Right ventricle myocardium inferior (tissue), 1 donor: ENCODE data around the gene CHEK1. TPM values are rescaled to one million over a fixed set of nuclear protein-coding genes. Genes with fewer than 3 reads are reported as not detected.
"Not testable (repeated sequence)": the region's sequence is repeated elsewhere in the genome, so short reads cannot be mapped to it uniquely, and the experiment has no call there.

Source experiments
- ATAC-seq: fragments of 200-7000 bp; cut with Tn5 transposase; one replicate; pipeline ENCODE4 v1.9.1; 2020; ENCODE audit warnings: mild to moderate bottlenecking, moderate library complexity
- DNase-seq: peaks from one replicate; pipeline ENCODE4 v3.0.0; 2021; ENCODE audit errors: missing footprints
- intact Hi-C: fragments of 100-400 bp; cut with DNase I; formaldehyde crosslinking; loops from one replicate; pipeline ENCODE4 v1.11.0; 2022
- total RNA-seq: library from RNA; stranded (reverse); fragmentation: NEBNext Ultra II Directional; extraction: Animal tissue kit (Norgen Biotek cat#: 25700); gene quantifications from one replicate; pipeline ENCODE4 v1.2.1, GENCODE V29; 2021
- donor health status: DM: no; HTN: yes; CAD: no; lungs with severe emphysema.

Gene CHEK1
- total RNA-seq, 1 donor from 2014 or later, result 2.0 TPM

- DNase-seq (no peak), ATAC-seq (no peak)
- intact Hi-C loops, result no loop called here
Measured at GRCh38 chr11:125685228-125685627, 60.3 kb downstream of the CHEK1 start.

- ATAC-seq (no peak), DNase-seq (no peak)
- intact Hi-C loops, result no loop called here
Measured at GRCh38 chr11:125688066-125688465, 63.1 kb downstream of the CHEK1 start.

- ATAC-seq (no peak), DNase-seq (no peak)
- intact Hi-C loops, result no loop called here
Measured at GRCh38 chr11:125688632-125689031, 63.7 kb downstream of the CHEK1 start.

DNA sequence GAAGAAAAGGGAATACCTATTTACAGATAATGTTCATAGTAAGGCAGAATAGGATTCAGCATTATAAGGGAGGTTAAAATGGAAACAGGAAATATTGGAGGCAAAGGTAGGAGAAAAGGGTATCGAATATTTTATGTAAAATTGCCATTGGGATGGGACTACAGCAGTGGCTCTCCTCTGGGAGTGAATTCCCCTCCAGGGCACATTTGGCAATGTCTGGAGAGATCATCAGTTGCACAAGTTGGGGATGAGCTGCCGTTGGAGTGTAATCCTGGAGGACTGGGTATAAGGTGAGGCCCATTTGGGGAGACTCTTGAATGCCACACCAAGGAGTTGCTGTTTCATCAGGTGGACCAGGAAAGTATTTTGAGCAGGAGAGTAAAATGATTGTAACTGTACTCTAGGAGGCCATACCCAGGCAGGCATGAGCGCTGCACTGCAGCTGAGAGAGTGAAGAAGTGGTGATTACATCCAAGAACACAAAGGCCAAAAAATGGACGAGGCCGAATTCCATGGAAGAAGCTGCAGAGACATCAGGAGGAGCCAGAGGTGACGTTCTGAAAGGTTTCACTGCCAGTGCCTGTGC lies 64.4 kb downstream of the CHEK1 start:
- DNase-seq (no peak), ATAC-seq (no peak)
- intact Hi-C loops, result no loop called here

GRCh38 chr11:125690006-125690405 lies 65.0 kb downstream of the CHEK1 start:
- intact Hi-C loops, result no loop called here
- DNase-seq, result no peak
- no peak for ATAC-seq

DNA sequence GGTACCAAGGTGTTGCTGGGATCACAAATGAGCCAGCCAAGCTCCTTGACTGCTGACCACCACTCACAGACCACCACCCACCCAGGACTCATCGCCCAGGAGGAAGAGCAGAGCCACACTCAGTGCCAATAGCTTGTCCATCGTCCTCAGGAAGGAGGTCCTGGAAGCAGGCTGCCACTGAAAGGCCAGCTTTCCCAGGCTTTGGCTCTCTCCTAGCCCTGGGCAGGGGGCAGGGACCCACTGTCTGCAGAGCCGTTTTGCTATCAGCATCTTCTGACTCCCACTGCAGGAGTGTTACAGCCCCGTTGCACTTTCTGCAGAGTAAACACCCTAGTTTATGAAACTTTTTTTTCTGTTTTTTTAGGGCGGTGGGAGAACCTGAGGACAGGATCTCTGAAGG lies 67.9 kb downstream of the CHEK1 start:
- ATAC-seq (no peak), DNase-seq (peak; percentile 62)
- intact Hi-C loops, result no loop called here

GRCh38 chr11:125694951-125695350 lies 70.0 kb downstream of the CHEK1 start:
- intact Hi-C loops, result no loop called here
- DNase-seq (no peak), ATAC-seq (no peak)

DNA sequence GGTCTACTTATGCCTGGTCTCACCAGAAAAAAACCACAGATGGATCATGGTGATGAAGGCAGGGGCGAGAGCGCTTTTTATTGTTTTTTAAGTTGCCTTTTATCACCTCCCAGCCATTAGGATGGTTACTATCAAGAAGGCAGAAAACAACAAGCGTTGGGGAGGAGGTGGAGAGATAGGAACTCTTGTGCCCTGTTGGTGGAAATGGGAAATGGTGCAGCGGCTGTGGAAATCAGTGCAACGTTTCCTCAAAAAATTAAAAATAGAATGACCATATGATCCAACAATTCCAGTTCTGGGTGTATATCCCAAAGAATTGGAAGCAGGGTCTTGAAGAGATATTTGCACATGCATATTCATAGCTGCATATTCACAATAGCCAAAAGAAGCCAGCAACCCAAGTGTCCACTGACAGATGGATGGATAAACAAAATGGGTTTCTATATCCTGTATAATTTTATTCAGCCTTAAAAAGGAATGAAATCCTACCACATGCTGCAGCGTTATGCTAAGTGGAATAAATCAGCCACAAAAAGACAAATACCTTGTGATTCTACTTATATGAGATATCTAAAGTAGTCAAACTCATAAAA lies 76.2 kb downstream of the CHEK1 start:
- DNase-seq, result no peak
- intact Hi-C loops, result no loop called here
- no peak for ATAC-seq

DNA sequence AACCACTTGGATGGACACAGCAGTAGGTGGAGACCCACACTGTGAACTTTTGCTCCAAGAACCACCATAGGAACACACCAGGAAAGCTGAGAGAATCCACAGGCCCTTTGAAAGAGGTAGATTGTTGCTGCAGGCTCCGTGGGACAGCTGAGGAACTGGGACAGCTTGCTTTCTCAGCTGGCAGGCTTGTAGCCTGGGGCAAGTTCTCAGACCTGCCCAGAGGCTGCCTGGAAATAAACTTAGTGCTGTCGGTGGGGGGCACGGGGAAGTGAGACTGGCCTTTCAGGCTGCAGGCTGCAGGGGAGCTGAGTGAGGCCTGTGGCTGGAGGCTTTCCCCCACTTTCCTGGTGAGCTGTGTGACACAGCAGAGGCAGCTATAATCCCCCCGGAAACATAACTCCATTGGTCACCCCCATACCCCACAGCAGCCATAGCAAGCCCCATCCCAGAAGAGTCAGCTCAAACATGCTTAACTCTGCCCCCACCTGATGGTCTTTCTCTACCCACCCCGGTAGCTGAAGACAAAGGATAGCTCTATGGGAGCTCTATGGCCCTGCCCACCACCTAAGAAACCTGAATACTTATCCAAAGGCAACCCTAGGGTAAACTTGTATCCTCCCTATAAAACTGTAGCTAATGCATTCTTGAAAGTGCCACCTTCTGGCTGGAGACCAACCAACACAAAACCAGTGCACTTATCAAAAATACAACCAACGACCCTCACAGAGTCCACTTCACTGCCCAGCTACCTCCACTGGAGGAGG lies 77.1 kb downstream of the CHEK1 start:
- no peak for ATAC-seq
- intact Hi-C loops, result no loop called here
- DNase-seq, result no peak

- ATAC-seq, DNase-seq, intact Hi-C loops: not testable (repeated sequence)
Measured at GRCh38 chr11:125704686-125705085, 79.7 kb downstream of the CHEK1 start.

- intact Hi-C loops, result no loop called here
- DNase-seq, result no peak
- no peak for ATAC-seq
Measured at GRCh38 chr11:125720781-125721180, 95.8 kb downstream of the CHEK1 start.

DNA sequence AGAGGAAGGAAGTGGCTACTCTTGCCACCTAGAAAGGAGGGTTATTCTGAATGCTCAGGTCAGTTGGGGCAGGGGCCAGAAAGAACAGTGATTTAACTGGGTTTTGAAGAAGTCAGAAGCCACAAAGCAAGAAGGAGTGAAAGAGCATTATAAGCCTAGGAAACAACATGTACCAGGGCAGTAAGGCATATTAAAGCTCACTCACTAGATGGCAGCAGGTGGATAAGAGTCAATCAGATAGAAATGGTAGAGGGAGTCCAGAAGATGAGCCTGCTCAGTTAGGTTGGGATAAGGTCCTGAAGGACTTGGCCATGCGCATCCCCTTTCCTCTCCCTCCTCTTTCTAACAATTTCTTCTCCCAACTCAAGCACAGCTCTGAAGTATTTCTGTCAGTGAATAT lies 99.2 kb downstream of the CHEK1 start:
- intact Hi-C loops, result no loop called here
- ATAC-seq, result no peak
- DNase-seq, result no peak

Other genes with a start within 250 kb of the CHEK1 start
- gene FEZ1, start 128.9 kb upstream of the CHEK1 start, total RNA-seq, result 43.3 TPM
- 58.1 TPM for gene EI24, start 55.7 kb upstream of the CHEK1 start, total RNA-seq
- 61.2 TPM for gene STT3A, start 32.3 kb upstream of the CHEK1 start, total RNA-seq
- not detected for gene ACRV1, start 55.7 kb downstream of the CHEK1 start, total RNA-seq
- gene PATE1, start 121.1 kb downstream of the CHEK1 start, total RNA-seq, result not detected
- gene PATE2, start 153.7 kb downstream of the CHEK1 start, total RNA-seq, result not detected
- not detected for gene PATE3, start 163.0 kb downstream of the CHEK1 start, total RNA-seq
- gene PATE4, start 208.2 kb downstream of the CHEK1 start, total RNA-seq, result not detected